ENCODE measurements around the gene KRTCAP2. TPM values are rescaled to one million over a fixed set of nuclear protein-coding genes. Genes with fewer than 3 reads are reported as not detected.
A peak's percentile ranks its signal among the peaks of the same experiment; 100 is the strongest.
"Not testable (repeated sequence)": the region's sequence is repeated elsewhere in the genome, so short reads cannot be mapped to it uniquely, and the experiment has no call there.

Gene KRTCAP2
- total RNA-seq, 1 experiment from 2014 or later = 204 TPM

GRCh38 chr1:155158991-155159390 is 14.1 kb downstream of the KRTCAP2 start:
- no peaks in the 10 kb centered on the region for H3K27me3 ChIP-seq (ENCODE audit: control insufficient read depth, insufficient read depth, low read length)
- DNase-seq = no peak
- H3K36me3 ChIP-seq (replicated peaks; ENCODE audit: control insufficient read depth, insufficient read depth, low read length) = no peaks in the 10 kb centered on the region
- no peak overlapping the region for H3K4me3 ChIP-seq (ENCODE audit: insufficient read depth, low read depth, low read length)

DNA sequence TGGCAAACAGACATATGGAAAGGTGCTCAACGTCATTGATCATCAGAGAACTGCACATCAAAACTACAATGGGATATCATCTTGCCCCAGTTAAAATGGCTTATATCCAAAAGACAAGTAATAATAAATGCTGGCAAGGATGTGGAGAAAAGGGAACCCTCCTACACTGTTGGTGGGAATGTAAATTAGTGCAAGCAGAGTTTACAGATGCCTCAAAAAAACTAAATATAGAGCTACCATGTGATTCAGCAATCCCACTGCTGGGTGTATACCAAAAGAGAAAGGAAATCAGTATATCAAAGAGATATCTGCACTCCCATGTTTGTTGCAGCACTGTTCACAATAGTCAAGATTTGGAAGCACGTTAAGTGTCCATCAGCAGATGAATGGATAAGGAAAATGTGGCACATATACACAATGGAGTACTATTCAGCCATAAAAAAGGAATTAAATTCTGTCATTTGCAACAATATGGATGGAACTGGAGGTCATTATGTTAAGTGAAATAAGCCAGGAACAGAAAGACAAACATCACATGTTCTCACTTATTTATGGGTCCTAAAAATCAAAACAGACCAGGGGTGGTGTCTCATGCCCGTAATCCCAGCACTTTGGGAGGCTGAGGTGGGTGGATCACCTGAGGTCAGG is 17.0 kb downstream of the KRTCAP2 start:
- not testable (repeated sequence) for H3K4me3 ChIP-seq (ENCODE audit: insufficient read depth, low read depth, low read length); H3K36me3 ChIP-seq (replicated peaks; ENCODE audit: control insufficient read depth, insufficient read depth, low read length); H3K27me3 ChIP-seq (ENCODE audit: control insufficient read depth, insufficient read depth, low read length); DNase-seq

DNA sequence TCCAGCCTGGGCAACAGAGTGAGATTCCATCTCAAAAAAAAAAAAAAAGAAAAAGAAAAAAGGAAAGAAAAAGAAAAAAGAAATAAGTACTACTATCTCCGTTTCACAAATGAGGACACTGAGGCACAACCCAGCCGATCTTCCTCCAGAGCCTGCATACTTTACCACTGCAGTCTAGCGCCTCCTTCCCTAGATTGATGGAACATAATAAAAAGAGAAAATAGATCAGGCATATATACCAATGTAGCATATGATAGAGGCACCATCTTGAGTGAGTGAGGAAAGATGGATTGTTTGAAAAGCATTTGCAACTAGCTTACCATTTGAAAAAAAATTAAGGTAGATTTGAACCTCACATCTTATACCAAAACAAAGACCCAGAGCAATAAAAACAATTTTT is 27.6 kb downstream of the KRTCAP2 start:
- Histone ChIP-seq H3K27me3 (ENCODE audit: control insufficient read depth, insufficient read depth, low read length) (no peaks in the 10 kb centered on the region), H3K36me3 (replicated peaks; ENCODE audit: control insufficient read depth, insufficient read depth, low read length) (no peaks in the 10 kb centered on the region), H3K4me3 (ENCODE audit: insufficient read depth, low read depth, low read length) (no peak overlapping the region)
- peak; percentile 24 for DNase-seq

- no peaks in the 10 kb centered on the region for H3K27me3 ChIP-seq (ENCODE audit: control insufficient read depth, insufficient read depth, low read length)
- DNase-seq = no peak
- no peak overlapping the region for H3K4me3 ChIP-seq (ENCODE audit: insufficient read depth, low read depth, low read length)
- peaks cover 2% of the 10 kb centered on the region; the same call in 1 of the 2 replicates for H3K36me3 ChIP-seq (replicated peaks; ENCODE audit: control insufficient read depth, insufficient read depth, low read length)
Measured at GRCh38 chr1:155141749-155142148, 31.4 kb downstream of the KRTCAP2 start.

DNA sequence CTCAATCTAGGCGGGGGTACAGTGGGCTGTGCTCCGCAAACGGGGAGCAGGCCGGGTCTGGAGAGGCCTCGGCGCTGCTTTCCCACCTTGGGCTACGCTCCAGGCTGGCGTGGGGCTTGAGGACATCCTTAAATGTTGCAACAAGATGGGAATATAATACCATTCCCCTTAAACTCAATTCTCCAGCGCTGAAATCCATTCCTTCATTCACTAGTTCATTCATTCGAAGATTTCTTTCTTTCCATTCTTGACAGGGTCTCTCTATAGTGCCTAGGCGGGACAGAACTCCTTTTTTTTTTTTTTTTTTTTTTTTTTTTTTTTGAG is 32.5 kb downstream of the KRTCAP2 start:
- DNase-seq = no peak
- peaks cover 2% of the 10 kb centered on the region; the same call in 1 of the 2 replicates for H3K36me3 ChIP-seq (replicated peaks; ENCODE audit: control insufficient read depth, insufficient read depth, low read length)
- H3K27me3 ChIP-seq (ENCODE audit: control insufficient read depth, insufficient read depth, low read length) = no peaks in the 10 kb centered on the region
- H3K4me3 ChIP-seq (ENCODE audit: insufficient read depth, low read depth, low read length) = peak overlapping the region; percentile 97

DNA sequence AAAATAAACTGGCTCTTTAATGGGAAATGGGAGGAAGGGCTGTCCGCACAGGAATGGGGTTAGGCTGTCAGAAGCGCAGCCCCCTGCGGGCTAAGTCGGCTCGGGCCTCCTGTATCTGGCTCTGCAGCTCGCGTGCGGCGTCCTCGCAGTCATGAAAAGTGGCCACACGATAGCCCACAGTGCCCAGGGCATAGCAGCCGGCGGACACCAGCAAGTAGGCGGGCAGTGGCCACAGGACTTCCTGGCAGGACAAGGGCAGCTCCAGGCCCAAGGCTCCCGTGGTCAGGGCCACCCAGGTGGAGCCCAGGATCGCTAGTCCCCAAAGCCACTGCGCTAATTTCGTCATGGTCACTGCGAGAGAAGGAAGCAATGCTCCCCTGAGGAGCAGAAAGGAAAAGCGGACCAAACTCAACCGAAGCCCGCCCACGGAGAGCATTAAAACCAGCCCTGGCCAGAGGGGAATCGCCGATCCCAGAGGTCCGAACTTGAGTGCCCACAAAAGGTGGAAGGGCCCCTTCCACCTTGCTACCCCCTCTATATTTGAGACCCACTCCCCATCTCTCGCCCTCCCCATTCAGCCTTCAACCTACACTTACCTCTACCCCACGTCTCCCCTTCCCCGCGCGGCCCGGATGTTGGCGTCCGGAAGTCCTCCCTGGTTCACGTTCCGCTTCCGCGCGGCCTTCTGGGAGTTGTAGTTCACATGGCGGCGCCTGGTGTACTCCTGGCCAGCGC is 33.0 kb downstream of the KRTCAP2 start, which contains the start of gene DPM3:
DPM3 (minus strand) TSS at position 637 of the 735 bp plus-strand sequence; CDS start at position 346, 291 bp downstream.
- Histone ChIP-seq H3K4me3 (ENCODE audit: insufficient read depth, low read depth, low read length) (peak within 1 kb of the TSS; percentile 97), H3K27me3 (ENCODE audit: control insufficient read depth, insufficient read depth, low read length) (no peaks in the 10 kb centered on the region)
- peak; percentile 91 for DNase-seq

DNA sequence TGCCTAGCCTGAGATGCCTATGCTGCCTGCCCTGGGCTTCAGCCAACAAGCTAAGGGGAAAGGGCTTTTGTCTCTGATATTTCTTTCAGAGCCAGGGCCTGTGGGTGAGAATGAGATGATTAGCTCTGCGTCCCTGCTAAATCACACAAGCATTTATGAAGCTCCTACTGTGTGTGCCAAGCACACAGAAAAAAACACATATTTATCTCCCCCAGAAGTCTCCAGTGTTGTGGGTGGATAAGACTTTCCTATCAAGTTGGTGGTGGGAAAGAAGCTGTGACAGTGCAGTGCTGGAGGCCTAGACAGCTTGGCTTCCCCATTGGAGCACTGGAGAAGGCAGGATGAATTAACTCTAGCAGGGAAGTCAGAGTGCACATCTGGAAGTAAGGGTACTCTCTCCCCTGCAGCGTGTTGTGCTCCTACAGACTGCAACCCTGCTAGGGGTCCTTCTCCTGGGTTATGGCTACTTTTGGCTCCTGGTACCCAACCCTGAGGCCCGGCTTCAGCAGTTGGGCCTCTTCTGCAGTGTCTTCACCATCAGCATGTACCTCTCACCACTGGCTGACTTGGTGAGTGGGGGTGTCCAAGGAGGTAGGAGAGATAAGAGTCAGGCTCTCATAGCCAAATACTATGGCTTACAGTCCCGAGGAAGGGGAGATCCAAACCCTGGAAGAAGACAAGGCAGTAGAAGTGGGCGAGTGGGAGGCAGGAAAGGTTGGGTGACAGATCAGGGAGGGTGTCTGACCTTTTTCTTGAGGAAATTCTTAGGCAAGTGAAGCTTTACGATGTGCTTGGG is 35.8 kb downstream of the KRTCAP2 start:
- H3K27me3 ChIP-seq (ENCODE audit: control insufficient read depth, insufficient read depth, low read length) = no peaks in the 10 kb centered on the region
- DNase-seq = no peak

More for the DNA sequence above, 33.0 kb downstream of the KRTCAP2 start, which contains the start of gene DPM3:
- peaks cover 2% of the 10 kb centered on the region; the same call in 1 of the 2 replicates for H3K36me3 ChIP-seq (replicated peaks; ENCODE audit: control insufficient read depth, insufficient read depth, low read length)

GRCh38 chr1:155136748-155137147 is 36.4 kb downstream of the KRTCAP2 start:
- Histone ChIP-seq H3K27me3 (ENCODE audit: control insufficient read depth, insufficient read depth, low read length) (no peaks in the 10 kb centered on the region), H3K36me3 (replicated peaks; ENCODE audit: control insufficient read depth, insufficient read depth, low read length) (peaks cover 2% of the 10 kb centered on the region; the same call in 1 of the 2 replicates), H3K4me3 (ENCODE audit: insufficient read depth, low read depth, low read length) (peak overlapping the region; percentile 37)
- DNase-seq = peak; percentile 55

More for the DNA sequence above, 35.8 kb downstream of the KRTCAP2 start:
- no peak overlapping the region for H3K4me3 ChIP-seq (ENCODE audit: insufficient read depth, low read depth, low read length)
- peaks cover 2% of the 10 kb centered on the region; the same call in 1 of the 2 replicates for H3K36me3 ChIP-seq (replicated peaks; ENCODE audit: control insufficient read depth, insufficient read depth, low read length)

DNA sequence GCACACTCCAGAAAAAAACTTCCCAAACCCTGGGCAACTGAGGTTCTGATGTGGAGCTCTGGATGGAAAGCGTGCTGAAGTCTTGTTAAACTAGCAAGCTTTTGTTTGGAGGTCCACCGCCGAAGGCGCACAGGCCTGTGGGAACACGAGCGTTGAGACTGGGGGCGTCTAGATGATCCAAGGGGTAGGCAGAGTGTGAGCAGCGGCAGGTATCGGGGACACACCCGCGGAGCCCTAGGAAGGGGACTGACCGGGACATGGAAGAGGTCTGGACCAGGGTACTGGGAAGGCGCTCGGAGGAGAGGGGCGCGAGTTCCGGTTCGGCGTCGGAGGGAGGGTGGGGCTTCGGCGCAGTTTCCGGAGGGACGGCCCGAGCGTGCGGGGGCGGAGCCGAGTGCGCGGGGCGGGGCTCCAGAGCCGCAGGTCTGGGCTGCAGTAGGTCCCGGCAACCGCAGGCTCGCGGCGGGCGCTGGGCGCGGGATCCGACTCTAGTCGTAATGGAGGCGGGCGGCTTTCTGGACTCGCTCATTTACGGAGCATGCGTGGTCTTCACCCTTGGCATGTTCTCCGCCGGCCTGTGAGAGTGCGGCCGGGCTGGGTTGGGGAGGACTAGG is 37.6 kb downstream of the KRTCAP2 start, which contains the start of gene SLC50A1:
SLC50A1 (plus strand) TSS at position 438 of the 614 bp plus-strand sequence; CDS start at position 498, 60 bp downstream.
- Histone ChIP-seq H3K4me3 (ENCODE audit: insufficient read depth, low read depth, low read length) (peak within 1 kb of the TSS; percentile 87), H3K27me3 (ENCODE audit: control insufficient read depth, insufficient read depth, low read length) (peaks cover 1% of the 10 kb centered on the region; the same call in 1 of the 2 replicates), H3K36me3 (replicated peaks; ENCODE audit: control insufficient read depth, insufficient read depth, low read length) (peaks cover 3% of the 10 kb centered on the region)
- peak; percentile 98 for DNase-seq

DNA sequence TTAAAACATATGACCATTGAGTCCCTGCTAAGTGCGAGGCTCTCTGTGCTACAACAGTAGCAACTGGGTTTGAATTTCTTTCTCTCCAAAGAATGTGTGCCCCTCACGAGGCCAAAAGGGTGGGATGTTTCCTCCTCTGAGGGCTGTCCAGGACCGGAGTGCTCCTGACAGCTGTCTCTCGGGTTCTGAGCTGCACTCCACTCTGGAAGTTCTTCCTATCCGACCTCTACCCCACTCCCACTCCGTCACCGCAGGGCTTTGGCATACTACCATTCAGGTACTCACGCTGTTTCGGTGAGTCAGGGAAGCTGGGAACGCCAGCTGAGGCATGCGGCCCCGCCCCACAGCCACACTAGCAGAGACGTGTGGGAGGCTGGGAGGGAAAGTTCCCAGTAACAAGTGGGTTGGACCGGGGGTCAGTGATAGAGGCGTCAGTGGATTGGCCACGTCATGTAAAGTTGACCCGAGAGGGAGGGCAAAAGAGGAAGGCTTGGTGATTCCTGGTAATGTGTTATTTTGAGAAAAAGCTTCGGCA is 38.2 kb downstream of the KRTCAP2 start:
- peaks cover 1% of the 10 kb centered on the region; the same call in 1 of the 2 replicates for H3K27me3 ChIP-seq (ENCODE audit: control insufficient read depth, insufficient read depth, low read length)
- DNase-seq = peak; percentile 71
- peaks cover 3% of the 10 kb centered on the region for H3K36me3 ChIP-seq (replicated peaks; ENCODE audit: control insufficient read depth, insufficient read depth, low read length)
- H3K4me3 ChIP-seq (ENCODE audit: insufficient read depth, low read depth, low read length) = peak overlapping the region; percentile 87

- peaks cover 6% of the 10 kb centered on the region for H3K27me3 ChIP-seq (ENCODE audit: control insufficient read depth, insufficient read depth, low read length)
- peaks cover 3% of the 10 kb centered on the region for H3K36me3 ChIP-seq (replicated peaks; ENCODE audit: control insufficient read depth, insufficient read depth, low read length)
- no peak for DNase-seq
- no peak overlapping the region for H3K4me3 ChIP-seq (ENCODE audit: insufficient read depth, low read depth, low read length)
Measured at GRCh38 chr1:155134322-155134721, 38.8 kb downstream of the KRTCAP2 start.

- peaks cover 10% of the 10 kb centered on the region for H3K27me3 ChIP-seq (ENCODE audit: control insufficient read depth, insufficient read depth, low read length)
- no peak overlapping the region for H3K4me3 ChIP-seq (ENCODE audit: insufficient read depth, low read depth, low read length)
- H3K36me3 ChIP-seq (replicated peaks; ENCODE audit: control insufficient read depth, insufficient read depth, low read length) = peaks cover 3% of the 10 kb centered on the region
- no peak for DNase-seq
Measured at GRCh38 chr1:155133799-155134281, 39.3 kb downstream of the KRTCAP2 start.

- Histone ChIP-seq H3K36me3 (replicated peaks; ENCODE audit: control insufficient read depth, insufficient read depth, low read length) (peaks cover 1% of the 10 kb centered on the region), H3K27me3 (ENCODE audit: control insufficient read depth, insufficient read depth, low read length) (peaks cover 29% of the 10 kb centered on the region), H3K4me3 (ENCODE audit: insufficient read depth, low read depth, low read length) (no peak overlapping the region)
- DNase-seq = peak; percentile 2
Measured at GRCh38 chr1:155131856-155132255, 41.2 kb downstream of the KRTCAP2 start.

DNA sequence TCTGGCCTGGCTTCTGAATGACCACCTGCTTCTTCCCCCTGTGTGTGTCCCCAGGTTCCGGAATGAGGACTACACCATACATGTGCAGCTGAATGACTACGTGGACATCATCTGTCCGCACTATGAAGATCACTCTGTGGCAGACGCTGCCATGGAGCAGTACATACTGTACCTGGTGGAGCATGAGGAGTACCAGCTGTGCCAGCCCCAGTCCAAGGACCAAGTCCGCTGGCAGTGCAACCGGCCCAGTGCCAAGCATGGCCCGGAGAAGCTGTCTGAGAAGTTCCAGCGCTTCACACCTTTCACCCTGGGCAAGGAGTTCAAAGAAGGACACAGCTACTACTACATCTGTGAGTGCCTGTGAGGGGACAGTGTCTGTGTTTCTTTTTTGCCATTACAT is 41.8 kb downstream of the KRTCAP2 start:
- Histone ChIP-seq H3K36me3 (replicated peaks; ENCODE audit: control insufficient read depth, insufficient read depth, low read length) (peaks cover 1% of the 10 kb centered on the region), H3K27me3 (ENCODE audit: control insufficient read depth, insufficient read depth, low read length) (peaks cover 35% of the 10 kb centered on the region), H3K4me3 (ENCODE audit: insufficient read depth, low read depth, low read length) (no peak overlapping the region)
- peak; percentile 6 for DNase-seq

All from H7 (cell line).